NCI-H187 treated with DMSO at 0.1 percent for 48 hours (cell line): Measurements from ENCODE around the gene ANP32A.

ENCODE experiments used
- DNase-seq: peaks from one replicate; lab custom pipeline; 2025; lab: John Stamatoyannopoulos, UW

The ANP32A gene

GRCh38 chr15:68819495-68820294, 1.0 kb downstream of the ANP32A start:
- DNase-seq = no peak

DNA sequence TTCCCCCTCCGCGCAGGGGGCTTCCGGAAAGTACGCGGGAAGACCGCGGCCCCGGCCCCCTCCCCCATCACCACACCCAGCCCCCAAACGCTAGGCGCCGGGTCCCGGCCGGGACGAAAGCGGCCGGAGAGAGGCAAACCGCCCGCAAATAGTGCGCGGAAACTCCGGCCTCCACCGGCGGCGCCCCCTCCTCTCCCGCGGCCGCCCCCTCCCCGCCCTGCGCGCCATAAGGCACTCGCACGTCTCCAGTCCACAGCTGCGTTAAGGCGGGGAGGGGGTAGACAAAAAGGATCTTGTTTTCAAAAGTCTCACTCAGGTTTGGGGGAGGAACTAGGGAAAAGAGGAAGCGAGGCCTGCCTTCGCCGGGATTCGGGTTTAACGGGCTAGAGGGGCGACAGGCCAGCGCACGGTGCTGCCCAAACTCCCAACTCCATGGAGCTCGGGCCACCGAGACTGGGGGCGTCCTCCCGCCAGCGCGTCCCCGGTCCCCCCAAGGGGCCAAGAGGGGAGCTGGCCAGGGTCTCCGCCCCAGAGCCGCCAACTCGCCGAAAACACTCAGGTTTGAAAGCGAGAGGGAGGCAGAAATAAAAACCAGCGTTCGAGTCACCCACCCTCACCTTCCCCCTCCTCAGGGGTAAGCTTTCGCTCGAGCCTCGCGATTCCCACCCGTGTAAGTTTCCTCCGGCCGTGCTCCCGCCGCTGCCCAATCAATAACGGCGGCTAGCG, 1.8 kb downstream of the ANP32A start:
- no peak for DNase-seq

- no peak for DNase-seq
These were observed 2.5 kb downstream of the ANP32A start for GRCh38 chr15:68818066-68818768.

- no peak for DNase-seq
These were observed 3.2 kb downstream of the ANP32A start for GRCh38 chr15:68817304-68818065.

DNA sequence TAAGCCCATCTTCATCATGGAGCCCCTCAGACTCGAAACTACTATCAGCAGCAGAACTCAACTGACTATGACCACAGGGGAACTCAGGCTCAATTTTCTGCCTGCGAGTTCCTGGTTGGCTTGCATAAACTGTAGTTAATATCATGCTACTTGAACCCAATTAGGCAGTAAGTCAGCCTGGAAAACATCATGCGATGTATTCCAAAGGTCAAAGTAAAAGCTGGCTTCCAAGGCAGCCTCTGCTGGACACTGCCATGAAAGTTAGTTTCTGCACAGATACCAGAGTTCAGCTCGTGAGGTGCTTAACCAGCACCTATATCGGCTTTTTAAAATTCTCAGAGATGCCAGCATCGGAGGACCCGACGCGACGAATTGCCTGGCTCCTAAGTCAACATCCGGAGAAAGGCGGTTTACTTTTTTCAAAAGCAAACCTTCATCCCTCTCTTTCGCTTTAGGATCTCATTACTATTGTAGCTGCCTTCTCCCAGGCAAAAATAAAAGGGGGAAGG, 3.8 kb downstream of the ANP32A start:
- no peak for DNase-seq

- DNase-seq = no peak
These were observed 4.5 kb downstream of the ANP32A start for GRCh38 chr15:68816158-68816557.

DNA sequence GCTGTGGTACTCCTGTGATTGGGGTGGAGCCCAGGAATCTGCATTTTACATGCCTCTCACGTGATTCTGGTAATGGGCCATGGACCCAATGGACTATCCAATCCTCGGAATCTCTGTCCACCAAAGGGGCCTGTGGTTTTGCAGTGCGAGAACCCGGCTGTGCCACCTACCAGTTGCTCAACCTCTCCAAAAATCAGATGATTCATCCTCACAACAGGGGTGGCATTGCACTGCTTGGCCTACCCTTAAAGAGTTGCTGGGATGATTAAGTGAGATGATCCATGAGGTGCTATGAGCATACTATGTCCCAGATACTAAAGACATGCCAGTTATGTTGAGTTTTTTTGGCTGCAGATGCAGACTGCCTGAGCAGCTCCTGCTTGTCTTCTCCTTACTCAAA, 5.1 kb downstream of the ANP32A start:
- no peak for DNase-seq

DNA sequence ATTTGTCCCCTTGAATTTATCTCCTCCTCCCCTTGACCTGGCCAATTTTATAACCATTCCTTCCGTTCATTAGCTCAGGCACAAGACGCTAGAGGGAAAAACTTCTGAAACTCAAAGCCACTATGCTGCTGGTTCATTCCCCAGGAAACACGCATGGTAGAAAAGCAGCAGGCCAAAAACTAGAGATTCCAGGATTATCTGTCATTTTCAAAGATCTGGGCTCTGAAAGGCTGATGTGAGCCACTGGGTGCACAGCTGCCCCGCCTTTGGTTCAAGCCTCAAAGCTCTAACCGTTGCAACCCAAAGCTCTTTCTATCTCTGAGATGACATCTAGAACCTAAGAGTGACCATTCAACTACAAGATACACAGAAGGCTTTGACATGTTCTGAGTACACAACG, 6.1 kb downstream of the ANP32A start:
- DNase-seq = no peak

DNA sequence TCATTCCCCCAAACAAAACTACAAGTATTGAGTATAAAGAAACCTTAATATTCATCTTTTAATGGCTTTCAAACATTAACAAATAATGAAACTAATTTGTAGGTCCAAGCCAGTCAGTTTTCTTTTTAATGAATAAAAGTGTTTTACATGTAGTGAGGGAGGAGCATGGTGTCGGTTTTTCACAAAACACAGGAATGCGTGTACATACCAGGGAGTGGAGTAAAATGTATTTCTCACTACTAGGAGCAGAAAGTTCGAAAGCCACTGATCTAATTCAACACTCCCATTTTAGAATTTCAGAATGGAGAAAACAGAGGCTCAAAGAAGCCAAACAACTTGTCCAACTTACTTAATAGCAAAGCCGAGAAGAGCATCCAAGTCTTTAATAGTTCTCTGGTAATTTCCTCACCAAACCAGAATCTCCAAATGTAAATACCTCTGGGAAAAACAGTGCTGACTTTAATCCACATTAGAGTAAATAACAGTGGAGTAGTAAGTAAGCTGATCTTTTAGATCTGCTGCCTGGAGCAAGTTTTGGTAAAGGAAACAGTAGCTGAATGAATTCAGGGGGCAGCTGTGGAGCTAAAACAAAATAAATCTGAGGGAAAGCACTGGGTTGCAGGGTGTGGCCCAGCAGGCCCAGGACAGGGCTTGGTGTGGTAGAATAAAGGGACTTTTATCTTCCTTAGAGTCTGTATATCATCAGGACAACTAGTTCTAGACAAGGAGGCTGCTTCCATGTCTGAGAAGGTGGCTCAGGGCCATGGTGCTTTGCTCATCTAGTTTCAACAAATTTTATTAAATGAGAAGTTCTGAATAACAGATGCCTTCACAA, 7.9 kb downstream of the ANP32A start:
- no peak for DNase-seq

DNA sequence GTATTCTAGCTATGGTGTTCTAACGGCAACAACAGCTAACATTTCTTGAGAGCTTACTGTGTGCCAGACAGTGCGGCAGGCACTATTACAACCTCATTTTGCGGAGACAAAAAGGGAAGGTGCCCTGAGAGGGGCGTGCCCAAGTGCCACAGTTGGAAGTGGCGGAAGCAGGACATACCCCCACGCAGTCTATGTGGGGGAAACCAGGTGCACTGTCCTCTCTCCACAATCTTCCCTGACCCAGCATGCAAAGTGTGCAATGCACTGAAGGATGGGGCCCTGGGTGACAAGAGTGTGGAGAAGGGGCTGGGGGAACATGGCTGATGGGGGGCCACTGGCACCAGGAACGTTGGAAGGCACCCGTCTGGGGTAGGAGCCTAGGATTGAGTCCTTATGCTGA, 8.6 kb downstream of the ANP32A start:
- no peak for DNase-seq

GRCh38 chr15:68809517-68809916, 11.2 kb downstream of the ANP32A start:
- no peak for DNase-seq

DNA sequence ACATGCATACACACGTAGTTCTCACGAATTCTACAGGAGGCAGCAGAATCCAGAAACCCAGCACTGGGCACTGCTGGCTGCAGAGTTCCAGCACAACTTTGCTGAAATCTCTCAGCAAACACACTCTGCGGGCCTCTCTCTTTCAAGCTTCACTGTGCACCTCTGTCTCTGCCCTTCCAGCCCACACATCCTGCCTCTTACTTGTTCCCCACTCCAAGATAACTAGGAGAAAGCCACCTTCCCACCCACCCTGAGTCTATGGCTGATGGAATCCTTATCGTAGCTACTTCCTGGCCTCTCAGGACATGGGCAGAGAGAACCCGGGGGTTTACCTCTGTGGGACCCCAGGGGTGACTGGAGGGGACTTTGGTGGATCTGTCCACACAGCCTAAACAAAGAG, 11.9 kb downstream of the ANP32A start:
- DNase-seq = no peak

- DNase-seq = no peak
These were observed 12.6 kb downstream of the ANP32A start for GRCh38 chr15:68808091-68808490.

DNA sequence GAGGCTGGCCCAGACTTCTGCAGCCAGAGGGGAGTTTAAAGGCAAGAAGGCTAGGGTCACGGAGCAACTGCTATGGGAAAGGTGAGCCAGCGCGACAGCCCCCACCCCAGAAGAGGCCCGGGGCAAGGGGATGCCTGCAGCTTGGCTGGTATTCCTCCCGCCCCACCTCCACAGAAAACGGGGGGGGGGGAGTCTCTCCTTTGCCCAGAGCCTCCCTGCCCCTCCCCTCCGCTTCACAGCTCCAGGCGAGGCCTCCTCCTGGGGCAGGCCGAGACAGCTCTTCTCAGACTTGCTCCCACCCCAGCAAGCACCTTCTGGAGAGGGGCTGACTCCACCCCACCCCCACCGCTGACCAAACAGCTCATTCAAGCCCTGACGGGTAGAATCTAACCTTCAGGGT, 13.4 kb downstream of the ANP32A start:
- no peak for DNase-seq

DNA sequence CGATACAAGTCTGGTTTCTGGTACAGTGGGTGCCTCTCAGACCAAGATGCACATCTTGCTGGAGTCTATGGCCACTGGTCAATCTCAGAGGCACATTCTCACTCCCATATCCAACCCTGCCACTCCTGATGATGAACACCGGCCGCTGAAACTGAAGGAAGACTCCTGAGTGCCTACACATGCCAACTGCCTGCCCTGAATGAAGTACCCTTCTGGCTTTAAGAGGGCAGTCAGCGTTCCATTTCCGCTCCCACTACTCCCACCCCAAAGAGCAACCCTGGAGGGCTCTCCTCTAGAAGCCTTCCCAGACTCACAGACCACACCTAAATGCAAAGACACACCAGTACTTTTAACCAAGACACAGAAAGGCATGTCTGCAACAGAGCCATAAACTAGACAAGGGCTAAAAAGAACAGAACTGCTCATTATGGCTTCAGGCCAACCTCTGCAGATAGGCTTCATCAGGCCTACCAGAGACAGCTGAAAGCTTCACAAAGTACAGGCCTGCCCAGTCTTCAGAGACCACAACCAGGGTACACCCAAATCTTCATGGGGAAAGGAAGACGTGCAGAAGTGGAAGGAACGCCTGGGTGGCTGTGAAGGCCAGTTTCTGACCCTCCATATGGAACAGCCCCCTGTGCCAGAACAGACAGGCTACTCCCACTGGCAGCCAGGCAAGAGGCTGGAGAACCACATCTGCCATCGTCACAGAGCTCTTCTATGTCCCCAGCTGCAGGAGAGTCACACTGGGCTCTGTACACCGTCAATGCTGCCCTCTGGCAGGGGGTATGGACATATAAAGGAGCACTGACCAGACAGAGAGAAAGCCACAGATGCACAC, 14.3 kb downstream of the ANP32A start:
- no peak for DNase-seq

DNA sequence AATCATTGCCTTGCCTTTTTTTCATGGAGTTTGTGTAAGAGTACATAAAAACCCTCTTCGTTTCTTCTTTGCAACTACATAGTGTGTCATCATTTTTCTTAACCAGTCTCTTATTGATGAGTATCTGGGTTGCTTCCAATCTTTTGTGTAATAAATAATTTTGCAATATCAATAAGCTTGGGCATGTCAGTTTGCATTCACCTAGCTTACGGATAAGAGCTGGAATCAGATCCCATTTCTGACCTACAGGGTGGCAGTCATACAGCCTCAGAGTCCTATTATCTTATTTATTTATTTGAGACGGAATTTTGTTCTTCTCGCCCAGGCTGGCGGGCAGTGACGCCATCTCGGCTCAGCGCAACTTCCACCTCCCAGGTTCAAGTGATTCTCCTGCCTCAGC, 18.3 kb downstream of the ANP32A start:
- DNase-seq = no peak

DNA sequence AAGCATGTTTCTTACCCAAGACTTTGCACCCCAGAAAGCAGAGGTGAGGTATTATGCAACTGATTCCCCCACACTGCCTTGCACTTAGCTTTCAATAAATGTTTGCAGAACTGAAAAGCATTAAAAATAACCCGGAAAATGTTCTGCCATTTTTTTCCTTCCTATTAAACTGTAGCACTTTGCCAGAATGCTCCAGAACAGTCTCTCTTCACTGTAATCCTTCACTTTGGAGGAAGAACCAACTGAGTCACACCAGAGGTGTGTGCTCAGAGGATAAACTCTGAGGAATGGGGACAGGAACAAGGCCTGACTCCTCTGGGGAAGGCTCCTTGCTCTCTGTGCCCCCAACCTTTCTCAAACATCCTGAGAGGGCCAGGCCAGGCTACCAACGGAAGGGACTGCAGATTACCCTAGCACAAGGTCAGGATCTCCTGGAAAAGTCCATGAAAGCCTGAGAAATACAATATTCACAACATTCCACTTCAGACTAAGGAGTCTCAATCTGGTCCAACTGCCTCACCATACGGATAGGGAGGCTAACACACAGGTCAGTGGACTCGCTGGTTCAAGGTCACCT, 19.0 kb downstream of the ANP32A start:
- DNase-seq = no peak

- no peak for DNase-seq
These were observed 19.8 kb downstream of the ANP32A start for GRCh38 chr15:68800875-68801274.

DNA sequence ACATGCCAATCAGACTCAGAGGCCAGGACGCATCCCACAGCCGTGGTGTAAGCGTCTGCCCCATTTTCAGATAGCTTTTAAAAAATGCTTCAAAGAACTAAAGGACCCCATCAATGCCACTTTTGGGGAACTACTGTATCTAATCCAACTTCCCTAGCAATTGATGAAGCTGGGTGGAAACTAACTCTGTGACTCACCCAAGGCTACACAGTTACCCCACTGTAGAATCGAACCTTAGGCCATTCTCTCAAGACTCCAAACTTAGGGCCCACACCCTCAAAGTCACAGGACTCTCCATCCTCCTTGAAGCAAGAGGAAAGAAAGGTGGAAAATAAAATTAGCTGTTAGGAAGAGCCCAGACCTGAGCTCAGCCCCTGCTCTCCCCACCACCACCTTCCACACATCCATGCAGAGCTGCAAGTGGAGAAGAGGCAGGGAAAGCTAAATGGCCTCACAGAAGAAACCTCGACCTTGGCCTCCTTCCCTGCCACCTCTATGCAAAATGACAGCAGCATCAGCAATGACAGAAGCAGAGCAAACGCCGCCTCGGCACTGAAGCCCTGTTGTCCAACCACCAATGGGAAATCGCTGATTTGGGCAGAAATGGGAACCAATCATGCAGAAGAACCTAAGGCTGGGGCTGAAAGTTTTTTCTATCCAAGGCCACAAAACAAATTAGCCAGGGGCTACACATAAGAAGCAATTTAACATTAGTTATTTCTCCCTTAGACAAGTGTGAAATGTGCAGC, 22.2 kb downstream of the ANP32A start:
- no peak for DNase-seq
